GM12874 (cell line): ENCODE data around the gene SDK2.

Experiments
- CTCF ChIP-seq: IDR thresholded peaks from 2 replicates; pipeline ENCODE4 v1.5.1; 2011; ENCODE audit warnings: low read depth, mild to moderate bottlenecking, control low read depth, low read length, moderate library complexity; ENCODE audit not compliant: insufficient read depth

The SDK2 gene

GRCh38 chr17:73576556-73577098 is 67.6 kb downstream of the SDK2 start:
- TF ChIP-seq CTCF, result no peak

DNA sequence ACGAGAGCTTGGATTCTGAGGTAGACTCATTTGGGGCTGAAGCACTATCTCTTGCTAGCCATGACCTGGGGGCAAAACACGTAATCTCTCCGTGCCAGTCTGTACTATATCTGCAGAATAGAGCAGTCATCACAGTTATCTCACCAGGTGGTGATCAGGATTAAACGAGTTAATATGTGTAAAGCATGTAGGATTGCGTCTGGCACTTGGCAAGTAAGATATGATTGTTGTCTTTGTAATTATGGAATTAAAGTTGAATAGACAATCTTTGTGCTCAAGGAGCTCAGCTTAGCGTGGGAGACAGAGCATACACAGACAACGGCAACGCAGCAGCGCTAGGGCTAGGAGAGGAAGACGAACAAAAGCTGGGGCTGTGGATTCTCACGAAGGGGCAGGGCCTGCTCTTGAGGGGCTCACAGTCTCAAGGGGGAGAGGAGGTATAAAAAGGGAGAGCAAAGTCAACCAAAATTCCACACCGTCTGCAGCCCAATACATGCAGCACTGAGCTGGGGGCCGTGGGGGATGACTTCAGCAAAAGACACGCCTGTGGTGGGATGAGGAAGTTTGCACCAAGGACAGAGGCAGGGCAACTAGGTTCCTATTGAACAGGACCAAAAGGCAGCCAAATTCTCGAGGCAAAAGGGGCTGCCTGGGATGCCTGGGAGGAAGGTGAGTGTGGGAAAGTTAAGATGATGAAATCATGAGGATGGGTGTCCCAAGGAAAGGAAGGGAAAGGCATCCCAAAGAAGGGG is 68.6 kb downstream of the SDK2 start:
- TF ChIP-seq CTCF, result no peak

- no peak for TF ChIP-seq CTCF
These were observed 72.6 kb downstream of the SDK2 start for GRCh38 chr17:73571511-73572130.

DNA sequence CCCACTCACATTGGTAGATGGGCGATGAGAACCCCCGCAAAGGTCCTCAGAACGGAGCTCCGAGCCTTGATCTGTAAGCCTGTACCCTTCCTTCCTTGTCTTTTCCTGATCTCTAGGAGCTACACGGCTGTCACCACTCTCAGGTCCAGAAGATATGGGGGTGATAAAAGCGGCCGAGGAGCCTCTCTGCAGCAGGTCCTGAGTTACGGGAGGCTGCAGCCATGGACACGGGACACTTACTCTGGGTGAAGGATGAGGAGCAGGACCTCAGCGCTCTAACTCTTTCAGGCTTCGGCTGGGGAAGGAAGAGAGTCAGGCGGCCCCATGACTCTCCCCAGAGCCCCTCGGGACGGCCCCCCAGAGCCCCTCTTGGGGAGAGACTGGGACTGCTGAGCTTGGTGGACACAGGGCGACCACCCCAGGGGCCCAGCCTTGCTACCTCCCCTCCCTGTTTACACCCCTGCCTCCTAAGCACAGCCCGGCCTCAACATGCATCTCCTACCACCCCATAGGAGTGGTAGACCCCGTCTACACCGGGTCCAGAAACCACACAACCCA is 74.4 kb downstream of the SDK2 start:
- TF ChIP-seq CTCF, result no peak

DNA sequence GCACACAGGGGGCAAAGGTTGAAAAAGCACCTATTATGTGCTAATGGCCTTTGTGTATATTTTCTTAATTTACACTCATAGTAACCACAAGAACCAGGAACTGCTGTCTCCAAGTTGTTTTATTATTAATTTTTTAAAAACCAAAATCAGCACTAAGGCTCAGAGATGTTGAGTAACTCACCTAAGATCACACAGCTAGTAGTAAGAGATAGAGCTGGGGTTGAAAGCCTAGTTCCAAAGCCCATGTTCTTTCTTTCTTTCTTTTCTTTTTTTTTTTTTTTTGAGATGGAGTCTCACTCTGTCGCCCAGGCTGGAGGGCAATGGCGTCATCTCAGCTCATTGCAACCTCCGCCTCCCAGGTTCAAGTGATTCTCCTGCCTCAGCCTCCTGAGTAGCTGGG is 75.3 kb downstream of the SDK2 start:
- no peak for TF ChIP-seq CTCF

DNA sequence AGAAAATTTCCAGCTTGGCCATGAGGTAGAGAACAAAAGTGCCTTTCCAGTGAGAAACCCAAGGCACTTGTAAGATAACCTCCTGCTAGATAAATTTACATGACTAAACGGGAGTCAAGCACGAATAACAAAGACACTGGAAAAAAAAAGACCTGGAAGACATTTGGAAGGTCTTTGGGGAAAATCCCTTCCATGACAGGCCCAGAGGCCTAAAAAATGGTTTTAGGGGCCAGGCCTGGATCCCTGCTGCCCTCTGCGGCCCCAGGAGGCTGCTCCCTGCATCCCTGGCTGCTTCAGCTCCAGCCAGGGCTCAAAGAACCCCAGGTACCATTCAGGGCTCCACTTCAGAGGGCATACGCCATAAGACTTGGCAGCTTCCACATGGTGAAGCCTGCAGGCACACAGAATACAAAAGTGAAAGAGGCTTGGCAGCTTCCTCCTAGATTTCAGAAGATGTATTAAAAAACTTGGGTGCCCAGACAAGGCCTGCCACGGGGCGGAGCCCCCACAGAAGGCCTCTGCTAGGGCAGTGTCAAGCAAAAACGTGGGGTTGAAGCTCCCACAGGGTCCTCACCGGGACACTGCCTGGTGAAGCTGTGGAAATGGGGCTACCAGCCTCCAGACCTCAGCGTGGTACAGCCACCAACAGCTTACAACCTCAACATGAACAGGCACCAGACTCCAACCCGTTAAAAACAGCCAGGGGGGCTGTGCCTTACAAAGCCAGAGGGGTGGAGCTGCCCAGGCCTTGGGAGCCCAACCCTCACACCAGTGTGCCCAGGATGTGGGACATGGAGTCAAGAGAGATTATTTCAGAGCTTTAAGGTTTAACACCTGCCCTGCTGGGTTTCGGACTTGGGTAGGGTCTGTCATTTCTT is 77.1 kb downstream of the SDK2 start:
- TF ChIP-seq CTCF, result no peak

- no peak for TF ChIP-seq CTCF
These were observed 79.4 kb downstream of the SDK2 start for GRCh38 chr17:73564843-73565242.
